ENCODE results near the gene DOCK11. TPM values are rescaled to one million over a fixed set of nuclear protein-coding genes. Genes with fewer than 3 reads are reported as not detected.

The DOCK11 gene
- total RNA-seq, 1 experiment from 2014 or later = 2.1 TPM

- no peaks in the 10 kb centered on the region for H3K9me3 ChIP-seq (ENCODE audit: low read depth, low read length, poor library complexity, severe bottlenecking)
- no peak for DNase-seq (ENCODE audit: low spot score)
- no peaks in the 10 kb centered on the region for H3K36me3 ChIP-seq (ENCODE audit: insufficient read depth, low read length, poor library complexity, severe bottlenecking)
- CTCF ChIA-PET = no interaction called here
- TF ChIP-seq EZH2 (IDR thresholded peaks at IDR 0.05; ENCODE audit: borderline replicate concordance, low read depth, low read length, poor library complexity, severe bottlenecking) (no peak), CTCF (conservative IDR thresholded peaks at IDR 0.05; ENCODE audit: low read depth, low read length) (no peak)
- no peak overlapping the region for H3K4me3 ChIP-seq (ENCODE audit: low read depth, low read length, poor library complexity, severe bottlenecking)
- no TSS peak for BruUV-seq (replicated peaks)
- intact Hi-C loops (cut with micrococcal nuclease; ENCODE audit: unreplicated experiment) = loop anchor here (10.0 kb wide), 1 partner anchor 384 kb away; no protein-coding TSS in a partner anchor
- POLR2A ChIA-PET (ENCODE audit: low non-redundant PET) = no interaction called here
- no peaks in the 10 kb centered on the region for H3K27me3 ChIP-seq (replicated peaks; ENCODE audit: insufficient read depth, low read depth, low read length, poor library complexity)
- H3K4me1 ChIP-seq (ENCODE audit: insufficient read depth, low read length, poor library complexity, severe bottlenecking) = no peaks in the 10 kb centered on the region
- H3K27ac ChIP-seq (ENCODE audit: low read depth, low read length, poor library complexity, severe bottlenecking) = no peak overlapping the region
These were observed 125.6 kb downstream of the DOCK11 start for GRCh38 chrX:118621081-118621759.

- H3K4me3 ChIP-seq (ENCODE audit: low read depth, low read length, poor library complexity, severe bottlenecking) = no peak overlapping the region
- CTCF ChIA-PET = no interaction called here
- peaks cover 4% of the 10 kb centered on the region for H3K27me3 ChIP-seq (replicated peaks; ENCODE audit: insufficient read depth, low read depth, low read length, poor library complexity)
- intact Hi-C loops (cut with micrococcal nuclease; ENCODE audit: unreplicated experiment) = loop anchor here (10.0 kb wide), 1 partner anchor 382 kb away; no protein-coding TSS in a partner anchor
- no peaks in the 10 kb centered on the region for H3K4me1 ChIP-seq (ENCODE audit: insufficient read depth, low read length, poor library complexity, severe bottlenecking)
- H3K27ac ChIP-seq (ENCODE audit: low read depth, low read length, poor library complexity, severe bottlenecking) = no peak overlapping the region
- BruUV-seq (replicated peaks) = no TSS peak
- no peak for DNase-seq (ENCODE audit: low spot score)
- H3K36me3 ChIP-seq (ENCODE audit: insufficient read depth, low read length, poor library complexity, severe bottlenecking) = no peaks in the 10 kb centered on the region
- no peak for TF ChIP-seq EZH2 (IDR thresholded peaks at IDR 0.05; ENCODE audit: borderline replicate concordance, low read depth, low read length, poor library complexity, severe bottlenecking)
- no peak for TF ChIP-seq CTCF (conservative IDR thresholded peaks at IDR 0.05; ENCODE audit: low read depth, low read length)
- no peaks in the 10 kb centered on the region for H3K9me3 ChIP-seq (ENCODE audit: low read depth, low read length, poor library complexity, severe bottlenecking)
- POLR2A ChIA-PET (ENCODE audit: low non-redundant PET) = no interaction called here
These were observed 127.4 kb downstream of the DOCK11 start for GRCh38 chrX:118623062-118623461.

GRCh38 chrX:118626346-118626745 is 130.7 kb downstream of the DOCK11 start:
- no peaks in the 10 kb centered on the region for H3K9me3 ChIP-seq (ENCODE audit: low read depth, low read length, poor library complexity, severe bottlenecking)
- no peak for TF ChIP-seq CTCF (conservative IDR thresholded peaks at IDR 0.05; ENCODE audit: low read depth, low read length)
- TF ChIP-seq EZH2 (IDR thresholded peaks at IDR 0.05; ENCODE audit: borderline replicate concordance, low read depth, low read length, poor library complexity, severe bottlenecking) = no peak
- no TSS peak for BruUV-seq (replicated peaks)
- no peaks in the 10 kb centered on the region for H3K4me1 ChIP-seq (ENCODE audit: insufficient read depth, low read length, poor library complexity, severe bottlenecking)
- CTCF ChIA-PET = interaction anchor here (0.9 kb wide), 1 partner anchor 181 kb away, joined by 3 read pairs; no protein-coding TSS in a partner anchor
- no peak overlapping the region for H3K4me3 ChIP-seq (ENCODE audit: low read depth, low read length, poor library complexity, severe bottlenecking)
- intact Hi-C loops (cut with micrococcal nuclease; ENCODE audit: unreplicated experiment) = loop anchor here (10.0 kb wide), 1 partner anchor 378 kb away; no protein-coding TSS in a partner anchor
- no peaks in the 10 kb centered on the region for H3K36me3 ChIP-seq (ENCODE audit: insufficient read depth, low read length, poor library complexity, severe bottlenecking)
- no peak overlapping the region for H3K27ac ChIP-seq (ENCODE audit: low read depth, low read length, poor library complexity, severe bottlenecking)
- POLR2A ChIA-PET (ENCODE audit: low non-redundant PET) = no interaction called here
- no peak for DNase-seq (ENCODE audit: low spot score)
- peaks cover 6% of the 10 kb centered on the region for H3K27me3 ChIP-seq (replicated peaks; ENCODE audit: insufficient read depth, low read depth, low read length, poor library complexity)
